HG02970 (cell line): Measurements from ENCODE around the gene DMBX1.

Experiments used
- ATAC-seq: cut with Tn5 transposase; IDR thresholded peaks from one replicate; pipeline ENCODE4 v1.9.1; 2021; ENCODE audit warnings: mild to moderate bottlenecking, moderate library complexity, moderate number of reproducible peaks; ENCODE audit not compliant: unreplicated experiment, low FRiP score

Gene DMBX1

DNA sequence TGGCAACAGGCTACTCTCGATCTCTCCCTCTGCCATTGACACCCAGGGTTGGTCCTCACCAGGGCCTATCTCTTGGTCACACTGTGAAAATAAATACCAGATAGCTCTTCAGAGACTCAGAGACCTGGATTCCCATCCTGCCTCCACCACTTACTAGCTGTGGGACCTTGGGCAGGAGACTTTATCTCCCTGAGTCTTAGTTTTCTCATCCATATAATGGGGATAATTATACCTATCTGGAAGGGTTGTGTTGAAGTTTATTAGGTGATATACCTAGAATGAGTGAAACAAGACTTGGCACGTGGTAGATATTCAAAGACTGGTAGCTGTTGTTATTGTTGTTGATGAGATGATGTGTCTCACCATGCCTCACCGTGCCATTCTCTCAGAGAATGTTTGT is 7.4 kb downstream of the DMBX1 start:
- no peak for ATAC-seq

DNA sequence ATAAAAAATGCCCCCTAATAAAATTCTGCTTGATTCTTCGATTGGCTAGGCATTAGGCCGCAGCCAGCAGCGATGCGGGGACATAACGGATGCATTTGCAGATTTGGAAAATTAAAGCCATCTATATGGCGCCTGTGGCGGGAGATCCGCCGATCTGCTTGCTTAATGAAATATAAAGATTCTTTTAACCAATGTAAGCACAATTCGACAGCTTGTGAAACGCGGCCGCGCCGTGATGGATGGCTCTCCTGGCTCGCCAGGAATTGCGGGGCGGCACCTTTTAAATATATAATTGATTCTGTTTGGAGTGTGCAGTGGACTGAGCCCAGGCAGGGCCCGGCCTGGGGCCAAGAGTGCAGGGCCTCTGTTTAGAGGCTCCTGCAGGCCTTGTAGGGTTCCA is 8.0 kb downstream of the DMBX1 start:
- ATAC-seq, result no peak

DNA sequence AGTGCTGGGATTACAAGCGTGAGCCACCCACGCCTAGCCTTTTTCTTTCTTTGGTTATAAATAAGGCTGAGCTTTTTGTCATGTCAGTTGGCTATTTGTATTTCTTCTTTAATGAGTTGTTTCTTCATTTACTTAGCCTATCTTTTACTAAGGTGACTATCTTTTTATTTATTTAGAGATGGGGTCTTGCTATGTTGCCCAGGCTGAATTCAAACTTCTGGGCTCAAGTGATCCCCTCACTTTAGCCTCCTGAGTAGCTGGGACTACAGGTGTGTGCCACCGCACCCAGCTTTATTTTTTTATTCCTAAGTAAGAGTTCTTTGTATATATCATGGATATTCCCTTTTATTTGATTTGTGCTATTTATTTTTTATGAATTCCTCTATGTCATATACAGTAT is 11.9 kb downstream of the DMBX1 start:
- no peak for ATAC-seq

- no peak for ATAC-seq
These were observed 13.8 kb downstream of the DMBX1 start for GRCh38 chr1:46503421-46503820.

DNA sequence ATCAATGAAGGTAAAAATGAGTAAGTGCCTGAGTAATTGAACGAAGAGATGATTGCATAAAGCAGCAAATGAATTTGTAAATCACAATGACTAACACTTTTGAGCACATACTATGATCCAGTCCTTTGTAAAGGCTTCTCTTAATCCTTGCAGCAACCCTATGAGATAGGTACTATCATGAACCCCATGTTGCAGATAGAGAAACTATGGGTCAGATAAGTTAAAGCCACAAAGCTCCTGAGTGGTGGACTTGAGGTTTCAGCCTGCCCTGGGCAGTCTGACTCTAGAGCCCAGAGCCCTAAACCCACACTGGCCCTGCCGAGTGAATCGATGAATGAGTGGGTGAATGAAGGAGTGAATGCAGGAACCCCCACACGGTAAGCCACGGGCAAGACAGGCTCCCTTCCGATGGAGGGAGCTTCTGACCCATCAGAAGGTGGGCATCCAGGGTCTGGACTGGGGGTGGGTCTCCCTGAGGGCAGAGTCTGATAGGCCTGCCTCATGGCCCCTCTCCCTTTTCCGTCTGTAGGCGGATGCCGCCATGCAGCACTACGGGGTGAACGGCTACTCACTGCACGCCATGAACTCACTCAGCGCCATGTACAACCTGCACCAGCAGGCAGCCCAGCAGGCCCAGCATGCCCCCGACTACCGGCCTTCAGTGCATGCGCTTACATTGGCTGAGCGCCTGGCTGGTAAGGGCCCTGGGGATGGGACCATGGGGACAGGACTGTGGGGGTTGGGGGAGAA is 17.0 kb downstream of the DMBX1 start:
- no peak for ATAC-seq

DNA sequence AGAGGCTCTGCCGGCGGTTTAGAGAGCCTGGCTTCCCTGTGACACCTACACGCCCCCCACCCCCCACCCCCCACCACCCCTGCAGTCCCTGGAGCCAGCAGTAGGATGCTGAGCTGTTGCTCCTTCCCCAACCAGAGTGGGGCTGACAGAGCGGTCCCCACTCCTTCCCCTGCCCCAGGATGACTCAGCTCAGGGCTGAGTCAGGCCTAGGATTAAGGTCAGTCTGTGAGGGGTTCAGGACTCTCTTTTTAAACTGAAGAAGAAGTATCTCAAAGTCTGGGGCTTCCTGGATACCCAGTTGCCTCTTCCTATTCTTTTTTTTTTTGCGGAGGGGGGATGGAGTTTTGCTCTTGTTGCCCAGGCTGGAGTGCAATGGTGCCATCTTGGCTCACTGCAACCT is 19.1 kb downstream of the DMBX1 start:
- no peak for ATAC-seq

- no peak for ATAC-seq
These were observed 20.8 kb downstream of the DMBX1 start for GRCh38 chr1:46510341-46510997.

- no peak for ATAC-seq
These were observed 21.3 kb downstream of the DMBX1 start for GRCh38 chr1:46510998-46511365.

- ATAC-seq, result no peak
These were observed 22.6 kb downstream of the DMBX1 start for GRCh38 chr1:46512135-46512791.

DNA sequence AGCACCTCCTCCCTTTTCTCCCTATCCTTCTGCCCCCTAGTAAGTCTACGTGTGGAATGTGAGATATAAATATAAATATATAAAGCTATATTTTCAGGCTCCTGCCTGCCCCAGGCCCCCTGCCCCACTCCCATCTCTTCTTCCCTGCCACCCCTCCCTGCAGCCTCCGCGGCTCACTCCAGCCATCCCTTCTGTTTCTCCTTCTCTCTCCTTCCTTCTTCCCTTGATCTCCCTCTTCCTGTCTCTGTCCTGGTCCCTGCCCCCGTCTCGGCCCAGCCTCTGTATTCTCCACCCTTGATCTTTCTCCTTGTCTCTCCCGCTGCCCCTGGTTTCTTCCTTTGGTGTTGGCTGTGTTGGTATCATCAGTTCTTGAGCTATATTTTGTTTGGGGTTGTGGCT is 23.2 kb downstream of the DMBX1 start:
- ATAC-seq, result no peak

DNA sequence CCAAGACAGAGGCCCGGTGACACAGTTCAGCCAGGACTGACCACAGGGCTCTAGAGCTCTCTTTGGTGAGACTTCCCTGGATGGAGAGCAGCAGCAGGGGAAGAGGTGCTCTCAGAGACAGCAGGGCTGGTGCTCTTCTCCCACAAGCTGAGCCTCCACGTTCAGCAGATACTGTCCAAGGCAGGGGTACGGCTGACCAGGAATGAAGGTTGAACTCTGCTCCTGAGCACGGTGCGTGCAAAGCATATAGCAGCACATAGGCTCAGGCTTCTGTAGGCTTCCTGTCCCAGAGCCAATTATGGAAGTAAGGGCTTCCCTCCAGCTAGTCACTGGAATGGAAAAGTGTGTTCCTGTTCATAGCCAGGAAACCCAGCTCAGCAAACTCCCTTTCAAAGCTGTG is 23.9 kb downstream of the DMBX1 start:
- ATAC-seq, result no peak

GRCh38 chr1:46515576-46515975 is 25.9 kb downstream of the DMBX1 start:
- ATAC-seq, result no peak

DNA sequence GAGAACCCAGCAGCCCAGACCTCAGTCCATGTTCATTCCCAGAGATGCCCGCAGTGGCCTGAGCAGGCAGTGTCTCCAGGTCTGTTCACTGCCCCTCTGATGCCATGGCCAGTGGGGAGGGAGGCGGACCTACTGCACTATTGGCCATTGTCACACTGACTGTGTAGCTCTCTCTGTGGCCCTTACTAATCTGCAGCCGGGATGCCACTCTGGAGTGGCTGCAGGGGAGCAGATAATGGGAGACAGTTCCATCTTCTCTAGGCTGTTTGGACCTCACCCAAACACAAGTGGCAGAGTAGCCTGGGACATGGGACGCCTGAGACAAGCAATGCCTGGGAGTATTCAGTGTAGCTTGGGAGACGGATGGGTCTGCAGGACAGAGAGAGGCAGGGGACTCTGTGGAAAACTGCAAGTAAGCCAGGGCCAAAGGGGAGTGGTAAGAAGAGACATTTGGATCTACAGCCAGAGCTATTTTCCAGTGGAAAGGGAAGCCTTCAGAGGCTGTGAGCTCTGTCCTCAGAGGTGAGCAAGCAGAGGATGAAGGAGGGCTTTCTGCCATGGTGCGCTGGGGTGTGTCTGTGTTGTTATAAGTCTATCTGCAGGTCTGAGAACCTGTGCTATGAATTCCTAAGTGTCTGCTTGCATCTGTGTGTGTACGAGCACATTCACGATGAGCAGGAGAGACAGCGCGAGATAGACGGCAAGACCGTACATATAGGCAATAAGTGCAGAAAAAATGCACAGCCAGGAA is 26.7 kb downstream of the DMBX1 start:
- no peak for ATAC-seq

- no peak for ATAC-seq
These were observed 27.5 kb downstream of the DMBX1 start for GRCh38 chr1:46517010-46517600.

DNA sequence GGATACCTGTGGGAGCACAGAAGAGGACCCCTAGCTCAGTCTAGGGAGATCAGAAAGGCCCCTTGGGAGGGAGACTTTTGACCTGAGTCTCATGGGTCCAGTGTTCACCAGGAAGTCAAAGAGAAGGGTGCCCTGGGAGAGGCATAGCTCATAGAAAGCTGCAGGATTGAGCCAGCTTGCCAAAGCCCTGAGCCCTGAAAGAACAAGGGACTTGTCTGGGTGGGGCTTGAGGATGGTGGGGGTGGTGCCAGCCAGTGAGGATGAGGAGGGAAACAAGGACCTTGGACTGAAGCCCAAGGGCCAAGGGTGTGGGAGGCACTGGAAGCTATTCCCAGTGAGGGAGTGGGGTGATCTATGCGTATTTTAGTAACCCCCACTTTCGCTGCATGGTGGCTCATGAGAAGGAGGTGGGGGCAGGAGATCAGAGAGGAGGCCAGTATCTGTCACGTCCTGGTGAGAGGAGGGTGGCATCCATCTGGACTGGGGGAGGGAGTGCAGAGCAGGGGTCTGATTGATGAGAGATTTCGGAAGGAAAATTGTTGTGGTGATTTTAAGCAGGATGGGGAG is 28.4 kb downstream of the DMBX1 start:
- no peak for ATAC-seq

DNA sequence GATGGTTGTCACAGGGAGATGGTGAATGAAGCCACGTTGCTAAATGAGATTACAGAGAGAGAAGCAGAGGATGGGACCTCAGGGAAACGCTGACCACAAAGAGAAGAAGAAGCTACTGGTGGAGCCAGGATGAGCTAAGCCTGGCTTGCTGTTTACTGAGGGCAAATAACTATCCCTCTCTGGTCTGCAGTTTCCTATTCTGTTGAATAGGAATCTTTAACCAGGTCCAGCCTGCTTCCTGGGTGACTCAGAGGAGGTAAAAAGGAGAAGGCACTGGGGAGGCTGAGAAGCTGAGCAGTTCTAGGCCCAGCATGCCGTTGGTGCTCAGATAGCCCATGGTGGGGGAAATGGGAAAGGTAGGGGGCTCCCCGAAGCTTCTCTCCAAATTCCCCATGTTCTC is 29.6 kb downstream of the DMBX1 start:
- no peak for ATAC-seq

DNA sequence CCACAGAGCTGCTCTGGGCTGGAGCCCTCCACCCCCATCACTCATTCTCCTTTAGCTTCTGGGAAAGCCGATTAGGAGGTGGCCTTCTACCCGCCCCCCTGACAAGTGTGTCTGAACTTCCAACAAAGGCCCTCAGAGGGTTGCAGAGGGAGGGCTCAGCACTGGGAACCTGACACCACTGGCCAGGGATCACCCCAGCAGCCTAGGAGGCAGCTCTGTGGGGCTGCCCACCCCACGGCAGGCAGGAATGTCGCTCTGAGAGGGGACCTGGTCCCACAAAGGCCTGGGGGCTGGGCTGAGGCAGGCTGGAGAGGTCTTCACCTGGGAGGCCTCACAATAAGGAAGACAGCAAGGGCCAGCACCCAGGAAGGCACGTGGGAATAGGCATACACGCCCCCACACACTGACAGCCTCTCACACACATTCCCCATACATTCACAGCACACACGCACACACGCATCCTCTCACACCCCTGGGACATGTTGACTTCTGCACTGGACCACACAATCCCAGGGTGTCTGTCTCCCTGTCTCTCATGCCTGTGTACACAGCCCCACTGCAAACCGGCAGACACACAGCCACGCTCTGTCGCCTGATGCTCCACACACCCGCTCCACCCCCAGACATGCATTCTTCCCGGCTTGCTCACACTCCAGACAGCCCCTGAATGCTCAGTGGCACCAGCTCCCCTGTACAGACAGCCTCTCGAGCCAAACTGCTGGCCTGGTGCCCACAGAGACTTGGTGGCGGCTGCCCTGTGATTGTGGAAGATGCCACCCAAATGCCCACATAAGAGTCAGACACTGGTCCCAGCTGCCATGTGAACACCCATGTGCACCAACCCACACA is 30.7 kb downstream of the DMBX1 start:
- no peak for ATAC-seq

- ATAC-seq, result no peak
These were observed 31.8 kb downstream of the DMBX1 start for GRCh38 chr1:46521414-46521813.

DNA sequence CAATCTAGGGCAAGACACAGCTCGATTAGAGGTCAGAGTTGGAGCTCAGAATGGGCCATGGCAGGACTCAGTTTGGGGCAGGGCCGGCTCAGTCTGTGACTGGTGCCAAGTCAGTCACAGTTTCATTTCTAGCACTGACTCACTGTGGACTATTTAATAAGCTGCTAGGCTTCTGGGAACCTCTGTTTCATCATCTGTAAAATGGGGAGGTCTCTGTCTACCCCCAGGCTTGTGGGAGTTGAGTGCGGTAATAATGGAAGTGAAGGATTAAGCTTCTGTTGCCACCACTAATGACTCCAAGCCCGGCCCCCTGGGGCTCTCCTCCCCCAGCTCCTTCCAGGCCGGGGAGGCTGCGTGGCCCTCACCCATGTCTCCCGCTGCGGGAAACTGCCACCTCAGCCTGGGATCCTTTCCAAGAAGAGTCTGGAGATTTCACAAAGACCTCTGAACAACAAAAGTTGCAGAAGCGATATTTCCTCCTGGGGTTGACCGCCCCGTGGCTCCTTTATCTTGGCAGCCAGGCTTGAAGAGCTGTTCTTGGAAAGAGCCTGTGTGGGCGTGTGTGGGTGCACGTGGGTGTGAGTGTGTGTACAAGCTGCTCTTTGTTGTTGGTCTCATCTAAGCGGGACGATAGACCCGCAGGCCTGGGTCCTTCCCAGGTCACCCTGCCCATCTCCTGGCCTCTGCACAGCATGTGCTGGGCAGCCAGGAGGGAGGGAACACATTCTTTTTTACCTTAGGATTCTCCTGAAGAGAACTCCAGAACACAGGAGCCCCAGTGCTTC is 32.7 kb downstream of the DMBX1 start:
- no peak for ATAC-seq
